Dermis blood vessel endothelial cell (primary cell): Measurements from ENCODE around the gene SEMG2. TPM values are rescaled to one million over a fixed set of nuclear protein-coding genes. Genes with fewer than 3 reads are reported as not detected.

ENCODE experiments used
- DNase-seq: peaks from one replicate; pipeline ENCODE4 v3.0.0; 2010
- total RNA-seq: library from RNA; depleted of rRNA; stranded (reverse); fragments of >200 nt; gene quantifications from 2 replicates; pipeline ENCODE4 v1.2.3, GENCODE V29; 2014

SEMG2 gene
- total RNA-seq, 1 donor from 2014 or later: not detected

DNA sequence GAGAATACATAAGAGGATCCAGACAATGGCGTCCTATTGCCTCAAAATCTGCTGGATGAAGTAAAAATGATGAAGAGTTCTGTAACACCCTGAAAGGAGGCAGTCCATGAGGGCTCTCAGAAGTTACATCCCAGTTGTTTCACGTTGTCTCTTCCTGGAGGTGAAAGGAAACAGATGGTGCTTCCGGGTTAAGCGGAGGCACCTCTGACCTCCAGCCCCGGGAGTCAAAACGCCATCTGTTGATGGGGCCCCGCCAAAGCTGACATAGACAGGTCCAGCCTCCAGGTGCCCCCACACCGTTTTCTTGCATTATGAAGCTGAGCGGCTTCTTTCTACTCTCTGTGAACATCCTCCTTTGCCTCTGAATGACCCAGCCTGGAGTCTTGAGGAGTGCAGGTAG is 9.5 kb downstream of the SEMG2 start:
- no peak for DNase-seq

DNA sequence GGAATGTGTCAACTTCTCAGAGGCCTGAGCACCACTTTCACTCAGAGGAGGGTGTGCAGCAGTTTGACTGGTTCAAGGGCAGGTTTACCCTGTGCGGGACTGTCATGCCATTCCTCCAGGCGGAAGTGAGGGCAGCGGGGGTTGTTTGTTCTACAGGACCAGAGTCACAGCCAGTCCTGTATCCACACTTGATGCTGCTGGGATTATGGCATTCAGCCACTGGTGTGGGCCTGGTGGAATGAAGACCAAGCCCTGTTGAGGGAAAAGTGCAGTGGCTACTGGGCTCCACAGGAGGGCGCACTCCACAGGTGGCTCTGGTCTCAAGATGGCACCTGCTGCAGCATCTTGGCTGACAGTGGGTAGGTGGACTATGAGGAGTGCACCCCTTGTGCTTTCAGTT is 14.8 kb downstream of the SEMG2 start:
- peak; percentile 9 for DNase-seq

- no peak for DNase-seq
Measured at GRCh38 chr20:45238139-45238538, 17.0 kb downstream of the SEMG2 start.

GRCh38 chr20:45246109-45246508 is 24.9 kb downstream of the SEMG2 start:
- DNase-seq: no peak

DNA sequence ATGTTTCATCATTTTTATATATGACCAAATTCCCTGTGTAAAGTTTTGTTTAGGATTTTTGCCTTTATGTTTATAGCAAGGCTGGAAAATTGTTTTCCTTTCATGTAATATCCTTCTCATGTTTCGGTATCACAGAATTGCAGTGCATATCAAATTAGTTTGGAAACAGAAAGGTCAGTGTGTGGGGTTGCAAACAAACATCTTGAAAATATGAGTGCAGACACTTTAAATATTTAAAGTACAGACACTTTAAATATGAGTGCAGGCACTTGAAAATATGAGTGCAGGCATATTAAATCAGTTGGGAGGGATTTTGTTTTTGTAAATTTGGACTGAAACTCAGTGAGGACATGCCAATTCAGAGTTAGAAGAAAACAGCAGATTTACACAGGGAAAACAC is 26.7 kb downstream of the SEMG2 start:
- DNase-seq: no peak

DNA sequence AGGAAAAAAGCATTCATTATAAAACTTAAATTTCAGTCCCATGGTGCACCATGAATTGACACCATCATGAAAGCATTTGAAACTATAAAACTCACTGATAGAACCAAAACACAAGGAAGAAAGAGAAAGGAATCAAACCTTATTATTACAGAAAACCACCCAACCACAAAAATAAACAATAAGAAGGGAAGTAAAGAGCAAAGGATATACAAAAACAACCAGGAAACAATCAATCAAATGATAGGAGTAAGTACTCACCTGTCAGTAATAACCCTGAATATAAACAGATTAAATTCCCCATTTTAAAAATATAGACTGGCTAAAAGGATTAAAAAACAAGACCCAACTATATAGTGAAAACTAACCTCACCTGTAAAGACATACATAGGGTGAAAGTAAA is 27.4 kb downstream of the SEMG2 start:
- no peak for DNase-seq

DNA sequence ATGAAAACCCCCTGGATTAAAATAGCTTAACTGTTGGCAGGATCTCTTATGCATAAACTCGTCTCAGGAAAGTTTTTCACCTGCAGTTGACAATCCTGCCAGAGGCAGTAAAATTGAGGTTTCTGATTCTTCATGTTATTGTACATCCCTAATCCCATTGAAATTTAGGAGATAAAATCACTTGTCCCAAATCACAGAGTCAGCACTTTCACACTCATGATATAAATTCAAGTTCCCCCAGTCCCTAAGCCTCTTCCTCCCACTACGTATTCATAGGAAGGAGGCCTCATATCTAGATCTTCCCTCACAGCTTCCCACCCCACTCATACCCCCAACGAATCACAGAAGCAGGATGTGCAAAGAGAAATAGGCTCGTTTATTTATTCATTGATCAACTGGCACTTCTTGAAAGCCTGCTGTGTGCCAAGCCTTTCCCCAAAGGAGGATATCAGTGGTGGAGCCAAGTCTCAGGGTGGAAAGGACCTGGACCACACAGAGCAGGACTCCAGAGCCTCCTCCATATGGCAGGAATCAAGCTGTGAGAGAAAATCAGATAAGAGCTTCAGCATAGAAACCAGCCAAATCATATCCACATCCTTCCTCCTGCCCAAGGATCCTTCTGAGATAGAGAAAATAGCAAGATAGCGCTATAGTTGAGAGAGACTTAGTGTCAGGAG is 30.8 kb downstream of the SEMG2 start:
- DNase-seq: no peak

DNA sequence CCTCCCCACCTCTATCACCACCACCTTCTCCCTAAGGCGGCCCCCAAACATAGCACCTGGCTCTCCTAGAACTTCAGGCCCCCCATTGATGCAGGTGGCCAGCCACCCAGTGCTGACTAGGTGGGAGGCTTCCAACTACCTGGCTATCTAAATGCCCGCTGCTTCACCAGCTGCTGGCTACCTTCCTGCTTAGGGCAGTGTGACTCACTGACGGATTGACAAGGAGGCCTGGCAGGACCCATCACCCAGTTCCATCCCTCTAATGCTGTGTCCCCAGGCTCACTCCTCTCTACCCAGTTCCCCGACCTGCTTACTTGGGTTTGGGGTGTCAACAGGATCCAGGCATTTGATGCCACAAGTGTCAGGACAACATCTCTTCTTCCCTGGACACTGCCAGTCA is 32.1 kb downstream of the SEMG2 start:
- DNase-seq: no peak

DNA sequence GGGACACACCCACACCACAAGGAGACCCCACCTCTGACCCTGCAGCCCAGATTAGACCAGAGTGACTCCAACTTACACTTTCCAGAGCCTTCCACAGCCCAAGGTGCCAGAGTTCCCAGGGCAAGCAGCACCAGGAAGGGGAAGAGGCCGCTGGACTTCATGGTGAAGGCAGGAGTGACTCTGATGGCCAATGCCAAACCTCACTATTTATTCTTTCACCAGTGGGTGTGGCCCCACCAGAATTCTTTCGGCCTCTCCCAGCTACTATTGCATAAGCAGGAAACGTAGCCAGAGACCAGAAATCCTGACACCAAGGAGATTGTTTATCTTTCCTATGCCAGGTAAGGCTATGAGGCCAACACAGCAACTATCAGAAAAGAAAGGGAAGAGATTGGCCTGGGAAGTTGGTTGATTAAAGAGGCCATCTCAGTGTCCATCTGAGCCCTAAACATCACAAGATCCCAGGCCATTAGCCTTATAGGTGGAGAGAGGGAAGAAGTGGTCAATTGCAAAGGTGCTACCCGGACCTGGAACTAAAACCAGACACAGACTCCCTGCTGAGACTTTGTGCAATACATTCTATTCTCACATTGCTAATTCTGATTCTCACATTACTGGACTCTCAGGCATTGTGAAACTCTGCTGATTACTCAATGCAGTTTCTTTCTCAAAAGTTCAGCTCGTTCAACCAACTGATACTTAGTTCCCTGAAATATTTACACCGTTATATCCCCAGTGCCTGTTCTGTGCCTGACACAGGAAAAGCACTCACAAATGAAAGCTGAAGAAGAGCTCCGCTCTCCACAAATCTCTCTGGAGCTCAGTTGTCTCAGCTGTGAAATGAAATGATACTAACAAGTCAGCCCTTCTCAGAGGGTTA is 33.5 kb downstream of the SEMG2 start, which contains the start of gene SLPI:
Gene SLPI (minus strand): TSS at position 182 of the 880 bp plus-strand sequence. CDS start 21 bp downstream, at position 161.
- no peak for DNase-seq

DNA sequence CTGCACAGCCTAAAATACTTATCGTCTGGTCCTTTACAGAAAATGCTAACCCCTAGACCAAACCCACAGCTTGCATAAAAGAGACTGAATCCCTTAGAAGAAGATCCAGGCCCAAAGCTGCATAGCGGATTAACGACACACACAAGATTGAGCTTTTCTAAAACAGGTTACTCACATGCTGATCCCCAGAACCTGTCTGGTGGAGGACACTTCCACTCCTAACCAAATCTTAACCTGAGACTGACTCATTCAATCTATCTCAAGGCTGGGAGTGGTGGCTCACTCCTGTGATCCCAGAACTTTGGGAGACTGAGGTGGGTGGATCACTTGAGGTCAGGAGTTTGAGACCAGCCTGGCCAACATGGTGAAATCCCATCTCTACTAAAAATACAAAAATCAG is 36.0 kb downstream of the SEMG2 start:
- DNase-seq: no peak

GRCh38 chr20:45257711-45258110 is 36.5 kb downstream of the SEMG2 start:
- DNase-seq: no peak

DNA sequence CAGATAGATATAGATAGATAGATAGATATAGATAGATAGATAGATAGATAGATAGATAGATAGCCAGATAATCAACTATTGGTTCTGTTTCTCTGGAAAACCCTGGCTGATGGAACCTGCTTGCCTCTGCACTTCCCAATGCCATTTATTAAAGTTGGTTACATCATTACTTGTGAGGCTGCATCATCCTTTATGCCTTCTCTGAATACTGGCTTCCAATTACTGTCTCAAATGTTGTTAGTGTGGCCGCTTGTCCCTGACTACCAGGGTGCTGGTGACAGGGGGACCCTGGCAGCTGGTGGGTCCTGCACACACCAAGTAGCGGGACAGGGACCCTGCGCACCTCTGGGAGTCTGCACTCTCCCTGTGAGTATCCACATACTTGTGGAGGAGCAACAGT is 37.1 kb downstream of the SEMG2 start:
- no peak for DNase-seq

DNA sequence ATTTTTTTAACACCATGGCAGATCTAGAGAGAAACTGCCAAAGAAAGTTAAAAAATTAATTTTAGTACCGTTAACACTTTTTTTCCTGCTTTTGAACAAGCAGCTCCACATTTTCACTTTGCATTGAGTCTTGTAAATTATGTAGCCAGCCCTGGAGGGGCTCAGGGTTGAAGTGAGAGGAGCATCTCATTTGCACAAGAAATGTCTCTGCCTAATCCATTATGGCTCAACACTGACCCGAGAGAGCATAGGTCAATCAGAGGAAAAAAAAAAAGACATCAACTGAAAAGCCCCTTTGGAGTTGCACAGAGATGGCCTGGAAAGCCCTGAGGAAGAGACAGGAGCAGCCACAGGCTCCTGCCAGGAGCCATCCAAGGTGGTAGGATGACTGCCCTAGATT is 37.5 kb downstream of the SEMG2 start:
- no peak for DNase-seq

DNA sequence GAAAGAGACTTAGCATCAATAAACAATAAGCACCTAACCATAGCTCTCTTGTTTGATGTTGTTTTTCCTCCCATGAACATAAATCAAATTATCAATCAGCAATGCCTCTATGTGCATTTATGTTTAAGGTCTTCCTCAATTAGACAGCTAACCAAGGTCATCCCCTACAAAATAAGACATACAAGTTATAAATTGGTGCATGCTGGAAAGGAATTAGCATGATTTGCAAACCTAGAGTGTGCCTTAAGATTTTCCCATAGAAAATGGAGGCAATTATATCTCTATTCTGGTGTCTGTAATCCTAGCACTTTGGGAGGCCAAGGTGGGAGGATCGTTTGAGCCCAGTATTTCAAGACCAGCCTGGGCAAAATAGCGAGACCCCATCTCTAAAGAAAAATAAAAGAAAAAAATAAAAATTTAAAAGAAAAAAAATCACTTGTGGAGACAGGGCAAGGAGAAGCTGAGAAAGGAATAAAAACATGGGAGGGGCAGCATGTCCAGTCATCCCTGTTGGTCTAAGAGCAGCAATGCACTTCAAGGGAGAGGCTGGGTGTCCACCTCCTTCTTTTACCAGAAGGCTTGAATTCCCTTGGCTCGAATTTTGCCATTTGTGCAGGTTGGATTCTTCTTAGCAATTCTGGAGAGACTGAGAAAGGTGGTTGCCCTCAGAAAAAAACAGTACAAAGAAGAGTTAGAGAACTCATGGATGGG is 42.5 kb downstream of the SEMG2 start:
- DNase-seq: no peak

DNA sequence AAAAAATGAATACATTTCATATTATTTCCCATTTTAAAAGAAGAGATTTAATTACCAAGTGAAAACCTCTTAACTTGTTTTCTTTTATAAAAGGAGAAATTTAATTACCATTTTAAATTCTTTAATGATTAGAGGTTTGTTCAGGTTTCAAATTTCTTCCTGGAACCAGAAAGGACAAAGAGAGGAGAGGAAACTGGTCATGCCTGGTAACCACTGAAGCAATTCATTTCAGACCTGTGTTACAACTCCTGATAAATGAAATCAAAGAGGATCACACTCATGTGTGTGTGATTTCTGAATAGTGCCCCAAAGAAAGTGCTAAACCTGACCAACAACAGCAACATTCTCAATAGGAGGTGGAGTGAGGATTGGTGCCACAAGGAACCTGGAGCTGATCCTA is 45.8 kb downstream of the SEMG2 start:
- no peak for DNase-seq

GRCh38 chr20:45268531-45268930 is 47.4 kb downstream of the SEMG2 start:
- DNase-seq: no peak

GRCh38 chr20:45269056-45269455 is 47.9 kb downstream of the SEMG2 start:
- no peak for DNase-seq

GRCh38 chr20:45269754-45270270 is 48.6 kb downstream of the SEMG2 start:
- DNase-seq: no peak

Other genes with a start within 250 kb of the SEMG2 start
- gene KCNS1, start 120.2 kb upstream of the SEMG2 start, total RNA-seq: 0.33 and 0.68 TPM in 2 replicates
- not detected in 2 replicates for gene WFDC5, start 106.2 kb upstream of the SEMG2 start, total RNA-seq
- not detected in 2 replicates for gene WFDC12, start 96.9 kb upstream of the SEMG2 start, total RNA-seq
- not detected in 2 replicates for gene PI3, start 46.5 kb upstream of the SEMG2 start, total RNA-seq
- gene SEMG1, start 14.3 kb upstream of the SEMG2 start, total RNA-seq: not detected in 2 replicates
- 0.70 and 2.0 TPM in 2 replicates for gene SLPI, start 33.2 kb downstream of the SEMG2 start, total RNA-seq
- not detected in 2 replicates for gene RBPJL, start 85.5 kb downstream of the SEMG2 start, total RNA-seq
- 0.09 and 0.17 TPM in 2 replicates for gene MATN4, start 86.9 kb downstream of the SEMG2 start, total RNA-seq
- gene SDC4, start 127.1 kb downstream of the SEMG2 start, total RNA-seq: 41.5 and 79.3 TPM in 2 replicates
- gene SYS1, start 141.8 kb downstream of the SEMG2 start, total RNA-seq: 23.3 and 26.2 TPM in 2 replicates
- gene TP53TG5, start 157.0 kb downstream of the SEMG2 start, total RNA-seq: not detected in 2 replicates
- 3.4 and 8.9 TPM in 2 replicates for gene DBNDD2, start 186.9 kb downstream of the SEMG2 start, total RNA-seq
- gene PIGT, start 194.8 kb downstream of the SEMG2 start, total RNA-seq: 23.8 and 32.4 TPM in 2 replicates
- not detected in 2 replicates for gene WFDC2, start 248.4 kb downstream of the SEMG2 start, total RNA-seq